Hepatocyte (in vitro differentiated cells): ENCODE measurements around the gene TSHZ3. TPM values are rescaled to one million over a fixed set of nuclear protein-coding genes. Genes with fewer than 3 reads are reported as not detected.

ENCODE experiments used
- DNase-seq: peaks from one replicate; pipeline ENCODE4 v3.0.0-alpha.2; 2016; ENCODE audit warnings: low spot score
- H2AFZ ChIP-seq: fragments of 200-600 bp; sonication (generic); 2 replicates; pipeline ENCODE4 v1.6.0; 2016; ENCODE audit warnings: antibody characterized with exemption, mild to moderate bottlenecking
- H3K27ac ChIP-seq: fragments of 200-600 bp; sonication (generic); 2 replicates; pipeline ENCODE4 v1.5.1; 2016; ENCODE audit warnings: mild to moderate bottlenecking
- H3K27me3 ChIP-seq: fragments of 200-600 bp; sonication (generic); 2 replicates; pipeline ENCODE4 v1.6.1; 2016
- H3K36me3 ChIP-seq: fragments of 200-600 bp; sonication (generic); replicated peaks from 2 replicates; pipeline ENCODE4 v1.5.1; 2016; ENCODE audit warnings: low read depth; ENCODE audit not compliant: insufficient read depth
- H3K4me1 ChIP-seq: fragments of 200-600 bp; sonication (generic); 2 replicates; pipeline ENCODE4 v1.5.1; 2016; ENCODE audit warnings: mild to moderate bottlenecking, moderate library complexity; ENCODE audit not compliant: insufficient read depth
- H3K4me2 ChIP-seq: fragments of 200-600 bp; sonication (generic); 2 replicates; pipeline ENCODE4 v1.6.0; 2016
- H3K4me3 ChIP-seq: fragments of 200-600 bp; sonication (generic); 2 replicates; pipeline ENCODE4 v1.5.1; 2016; ENCODE audit warnings: mild to moderate bottlenecking
- H3K79me2 ChIP-seq: fragments of 200-600 bp; sonication (generic); 2 replicates; pipeline ENCODE4 v1.6.0; 2017; ENCODE audit warnings: mild to moderate bottlenecking
- H3K9me2 ChIP-seq: fragments of 200-600 bp; sonication (generic); replicated peaks from 2 replicates; pipeline ENCODE4 v1.6.0; 2017; ENCODE audit warnings: mild to moderate bottlenecking; ENCODE audit not compliant: insufficient read depth
- H3K9me3 ChIP-seq: fragments of 200-600 bp; sonication (generic); 2 replicates; pipeline ENCODE4 v1.5.1; 2016; ENCODE audit warnings: low read depth, mild to moderate bottlenecking
- H4K20me1 ChIP-seq: fragments of 200-600 bp; sonication (generic); 2 replicates; pipeline ENCODE4 v1.6.0; 2016; ENCODE audit warnings: mild to moderate bottlenecking; ENCODE audit not compliant: insufficient read depth, poor library complexity, severe bottlenecking
- CTCF ChIP-seq: fragments of 200-600 bp; sonication (generic); IDR thresholded peaks from 2 replicates; pipeline ENCODE4 v1.5.1; 2016; ENCODE audit warnings: antibody characterized with exemption, mild to moderate bottlenecking; ENCODE audit not compliant: poor library complexity
- EZH2 ChIP-seq: fragments of 200-600 bp; sonication (generic); IDR thresholded peaks from 2 replicates; pipeline ENCODE4 v1.6.1; 2016; ENCODE audit warnings: antibody characterized with exemption, mild to moderate bottlenecking, borderline replicate concordance
- EZH2phosphoT487 ChIP-seq: fragments of 200-600 bp; sonication (generic); IDR thresholded peaks from one replicate; pipeline ENCODE4 v1.6.1; 2018; ENCODE audit warnings: antibody characterized with exemption, mild to moderate bottlenecking, low read depth, moderate library complexity; ENCODE audit not compliant: unreplicated experiment, severe bottlenecking
- WGBS: methylation state at CpG from one replicate; pipeline ENCODE4 v1.1.6; 2016; ENCODE audit warnings: low lambda C conversion rate; ENCODE audit errors: missing lambda C conversion rate; 5-methylcytosine and 5-hydroxymethylcytosine counted together
- polyA plus RNA-seq: library from polyadenylated mRNA; unstranded; fragments of >200 nt; fragmentation: Nextera tagmentation; extraction: Ambion mirVana; gene quantifications from 2 replicates; pipeline ENCODE4 v1.2.1, GENCODE V29; 2016
- total RNA-seq: library from RNA; depleted of rRNA; stranded (reverse); fragments of >200 nt; gene quantifications from 2 replicates; pipeline ENCODE4 v1.2.3, GENCODE V29; 2014

TSHZ3 gene
- total and polyA plus RNA-seq, 2 experiments from 2014 or later, result 4.9 to 5.3 TPM

DNA sequence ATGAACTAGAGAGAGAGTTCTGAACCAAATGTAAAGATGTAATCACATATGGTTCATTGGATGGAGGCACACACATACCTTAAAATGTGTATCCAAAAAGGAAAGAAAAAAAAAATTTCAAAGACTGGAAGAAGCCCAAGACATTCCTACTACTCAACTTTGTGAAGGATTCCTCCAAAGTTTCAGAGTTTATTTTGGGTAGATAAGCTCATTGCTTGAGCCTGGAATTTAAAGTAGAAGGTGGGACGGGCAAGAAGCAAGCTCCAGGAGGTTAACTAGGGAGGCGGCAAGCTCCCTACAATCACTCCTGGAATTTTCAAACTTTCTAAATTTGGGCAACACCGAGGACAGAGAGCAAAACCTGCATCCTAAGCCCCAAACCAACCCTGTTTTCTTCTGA, 1.9 kb downstream of the TSHZ3 start:
- H3K79me2 ChIP-seq, result peaks cover 65% of the 10 kb centered on the region
- no peak overlapping the region for H3K4me3 ChIP-seq

DNA sequence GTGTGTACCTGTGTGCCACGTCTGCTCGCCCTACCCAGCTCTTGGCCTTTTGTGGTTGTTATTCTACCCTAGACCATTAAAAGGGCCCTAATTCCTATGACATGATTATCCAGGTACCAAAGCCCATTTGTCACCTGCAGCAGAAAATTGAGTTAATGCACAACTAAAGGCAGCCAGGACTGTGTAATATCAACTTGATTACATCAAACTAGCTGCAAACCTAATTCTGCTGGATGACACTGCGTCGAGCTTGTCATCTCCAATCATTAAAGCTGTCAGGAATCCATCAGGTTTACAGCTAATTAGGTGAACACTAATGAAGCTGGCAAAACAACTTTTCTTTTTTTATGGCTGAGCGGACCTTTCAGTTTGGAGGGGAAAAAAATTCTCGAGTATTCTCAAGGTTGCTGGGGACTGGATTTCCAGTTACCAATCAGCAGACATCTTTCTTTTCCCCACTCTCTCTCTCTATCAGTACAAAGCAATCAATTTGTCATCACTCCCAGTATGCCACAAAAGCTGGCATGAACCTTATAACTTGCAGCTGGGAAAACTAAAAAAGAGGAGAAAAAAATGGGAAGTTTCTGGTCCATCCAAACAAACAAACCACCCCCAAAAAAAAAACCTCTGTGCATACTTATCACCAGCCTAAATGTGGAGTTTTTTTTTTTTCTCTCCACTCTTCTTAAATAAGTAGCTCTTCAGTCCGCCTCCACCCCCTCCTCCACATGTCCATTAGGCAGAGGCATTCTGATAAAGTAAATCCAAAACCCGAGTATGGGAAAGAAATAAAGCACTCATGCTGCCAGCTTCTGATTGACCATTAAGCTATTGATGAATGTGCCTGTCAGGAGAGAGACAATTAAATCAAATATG, 2.8 kb downstream of the TSHZ3 start:
- Histone ChIP-seq H3K4me1 (peaks cover 3% of the 10 kb centered on the region), H3K4me3 (no peak overlapping the region), H2AFZ (no peak overlapping the region), H3K9me3 (no peaks in the 10 kb centered on the region), H3K79me2 (peaks cover 71% of the 10 kb centered on the region), H3K9me2 (no peaks in the 10 kb centered on the region), H3K36me3 (no peaks in the 10 kb centered on the region), H3K4me2 (peak overlapping the region; percentile 99), H3K27me3 (peaks cover 54% of the 10 kb centered on the region), H4K20me1 (no peaks in the 10 kb centered on the region), H3K27ac (no peak overlapping the region)
- no peak for DNase-seq
- 75% methylated on average over 8 of the region's 8 CpGs for WGBS
- no peak for TF ChIP-seq CTCF
- TF ChIP-seq EZH2, result no peak
- no peak for TF ChIP-seq EZH2phosphoT487

More for the DNA sequence above, 1.9 kb downstream of the TSHZ3 start:
- no peaks in the 10 kb centered on the region for H3K9me3 ChIP-seq
- H3K36me3 ChIP-seq, result no peaks in the 10 kb centered on the region
- H3K27me3 ChIP-seq, result peaks cover 63% of the 10 kb centered on the region
- H3K9me2 ChIP-seq, result no peaks in the 10 kb centered on the region
- TF ChIP-seq EZH2phosphoT487 (no peak), EZH2 (no peak), CTCF (no peak)
- WGBS, result 20% methylated on average over 3 of the region's 3 CpGs
- H2AFZ ChIP-seq, result no peak overlapping the region
- H3K4me1 ChIP-seq, result peaks cover 12% of the 10 kb centered on the region
- H3K27ac ChIP-seq, result no peak overlapping the region
- DNase-seq, result no peak
- H3K4me2 ChIP-seq, result peak overlapping the region; percentile 99
- no peaks in the 10 kb centered on the region for H4K20me1 ChIP-seq

DNA sequence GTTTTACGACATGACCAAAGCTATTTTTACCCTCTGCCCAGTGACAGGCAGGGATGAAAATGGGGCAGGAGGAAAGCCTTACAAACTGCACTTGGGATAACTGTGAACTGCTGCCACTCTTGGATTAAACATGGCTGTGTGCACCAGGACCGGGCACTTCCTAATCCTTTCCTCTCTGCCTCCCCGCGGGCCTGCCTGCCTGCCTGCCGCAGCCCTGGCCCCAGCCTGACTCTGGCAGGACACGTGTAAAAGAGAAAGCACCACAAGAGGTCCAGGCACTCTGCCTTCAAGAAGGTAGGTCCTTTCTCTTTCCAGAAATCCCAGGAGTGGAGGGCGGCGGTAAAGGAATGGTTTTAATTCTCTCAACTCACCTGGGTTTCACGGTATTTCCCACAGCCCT, 4.8 kb downstream of the TSHZ3 start:
- peaks cover 48% of the 10 kb centered on the region for H3K27me3 ChIP-seq
- H3K4me1 ChIP-seq, result peaks cover 18% of the 10 kb centered on the region
- no peaks in the 10 kb centered on the region for H3K9me2 ChIP-seq
- peaks cover 76% of the 10 kb centered on the region for H3K79me2 ChIP-seq
- no peak overlapping the region for H2AFZ ChIP-seq
- DNase-seq, result no peak
- 48% methylated on average over 9 of the region's 9 CpGs for WGBS
- H3K4me3 ChIP-seq, result no peak overlapping the region
- H3K36me3 ChIP-seq, result no peaks in the 10 kb centered on the region
- TF ChIP-seq CTCF (no peak), EZH2phosphoT487 (no peak), EZH2 (no peak)
- peak overlapping the region; percentile 19 for H3K4me2 ChIP-seq
- no peaks in the 10 kb centered on the region for H3K9me3 ChIP-seq
- peaks cover 3% of the 10 kb centered on the region for H4K20me1 ChIP-seq
- H3K27ac ChIP-seq, result no peak overlapping the region
